ENCODE results near the gene ZNF74.
A peak's percentile ranks its signal among the peaks of the same experiment; 100 is the strongest.

Gene ZNF74

DNA sequence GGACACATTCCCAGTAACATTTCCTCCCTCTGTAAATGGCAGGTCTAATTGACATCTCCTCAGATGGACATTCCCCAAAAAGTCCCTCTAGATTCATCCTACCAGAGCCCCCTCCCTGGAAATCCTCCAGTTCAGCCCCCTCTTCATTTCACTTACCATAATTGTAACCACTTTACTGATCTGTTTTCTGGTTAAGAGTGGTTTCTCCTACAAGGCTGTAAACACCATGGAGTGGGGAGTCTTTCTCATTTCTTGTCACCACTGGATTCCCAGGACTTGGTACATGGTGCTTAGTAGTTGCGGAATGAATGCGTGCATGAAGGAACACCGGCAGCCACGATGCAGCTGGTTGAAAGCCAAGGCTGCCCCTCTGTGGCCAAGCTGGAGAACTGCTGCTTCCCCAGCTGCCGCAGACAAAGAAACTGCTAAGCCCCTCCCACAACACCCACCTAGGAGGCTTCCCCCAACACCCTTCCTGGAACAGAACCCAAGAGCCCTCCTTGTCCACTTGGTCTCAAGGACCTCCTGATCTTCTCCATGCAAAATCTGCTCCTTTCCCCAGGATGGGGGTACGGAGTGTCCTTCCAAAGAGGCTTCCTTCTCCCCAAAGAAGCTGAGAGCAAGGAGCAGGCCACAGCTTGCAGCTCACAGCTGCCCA lies 62.2 kb downstream of the ZNF74 start:
- H3K27me3 ChIP-seq (replicated peaks; ENCODE audit: control insufficient read depth, insufficient read depth, low read length, poor library complexity, severe bottlenecking), result no peaks in the 10 kb centered on the region
- H3K9me3 ChIP-seq (ENCODE audit: control insufficient read depth, low read length), result no peaks in the 10 kb centered on the region
- H3K36me3 ChIP-seq (ENCODE audit: control insufficient read depth, insufficient read depth, low read length), result peaks cover 6% of the 10 kb centered on the region
- H3K27ac ChIP-seq (ENCODE audit: insufficient read depth, low read length, poor library complexity, severe bottlenecking), result no peak overlapping the region
- H3K4me1 ChIP-seq (ENCODE audit: control insufficient read depth, insufficient read depth, low read length, poor library complexity, severe bottlenecking), result peaks cover 4% of the 10 kb centered on the region
- peak; percentile 44 to 59 (median 49) for DNase-seq
- no peak overlapping the region for H3K4me3 ChIP-seq (ENCODE audit: insufficient read depth, low read depth, low read length, poor library complexity, severe bottlenecking)

DNA sequence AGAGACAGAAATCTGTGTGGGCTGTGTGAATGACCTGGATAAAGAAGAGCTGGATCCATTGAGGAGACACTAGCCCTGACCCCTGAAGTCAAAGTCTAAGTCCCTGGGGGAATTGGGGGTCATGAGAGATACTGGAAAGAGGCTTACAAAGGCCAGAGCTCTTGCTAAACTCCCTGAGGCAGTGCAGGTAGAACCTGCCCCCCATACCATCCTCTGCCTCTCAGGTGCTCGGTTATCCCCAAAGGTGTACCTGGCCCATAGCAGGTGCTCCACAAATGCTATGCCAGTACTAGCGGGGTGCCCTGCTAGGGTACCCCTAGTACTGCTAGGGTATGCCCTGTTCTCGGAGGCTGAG lies 62.7 kb downstream of the ZNF74 start:
- H3K4me1 ChIP-seq (ENCODE audit: control insufficient read depth, insufficient read depth, low read length, poor library complexity, severe bottlenecking), result peaks cover 4% of the 10 kb centered on the region
- H3K36me3 ChIP-seq (ENCODE audit: control insufficient read depth, insufficient read depth, low read length), result peaks cover 6% of the 10 kb centered on the region
- H3K27me3 ChIP-seq (replicated peaks; ENCODE audit: control insufficient read depth, insufficient read depth, low read length, poor library complexity, severe bottlenecking), result no peaks in the 10 kb centered on the region
- no peak overlapping the region for H3K27ac ChIP-seq (ENCODE audit: insufficient read depth, low read length, poor library complexity, severe bottlenecking)
- no peaks in the 10 kb centered on the region for H3K9me3 ChIP-seq (ENCODE audit: control insufficient read depth, low read length)
- DNase-seq, result no peak
- H3K4me3 ChIP-seq (ENCODE audit: insufficient read depth, low read depth, low read length, poor library complexity, severe bottlenecking), result no peak overlapping the region

DNA sequence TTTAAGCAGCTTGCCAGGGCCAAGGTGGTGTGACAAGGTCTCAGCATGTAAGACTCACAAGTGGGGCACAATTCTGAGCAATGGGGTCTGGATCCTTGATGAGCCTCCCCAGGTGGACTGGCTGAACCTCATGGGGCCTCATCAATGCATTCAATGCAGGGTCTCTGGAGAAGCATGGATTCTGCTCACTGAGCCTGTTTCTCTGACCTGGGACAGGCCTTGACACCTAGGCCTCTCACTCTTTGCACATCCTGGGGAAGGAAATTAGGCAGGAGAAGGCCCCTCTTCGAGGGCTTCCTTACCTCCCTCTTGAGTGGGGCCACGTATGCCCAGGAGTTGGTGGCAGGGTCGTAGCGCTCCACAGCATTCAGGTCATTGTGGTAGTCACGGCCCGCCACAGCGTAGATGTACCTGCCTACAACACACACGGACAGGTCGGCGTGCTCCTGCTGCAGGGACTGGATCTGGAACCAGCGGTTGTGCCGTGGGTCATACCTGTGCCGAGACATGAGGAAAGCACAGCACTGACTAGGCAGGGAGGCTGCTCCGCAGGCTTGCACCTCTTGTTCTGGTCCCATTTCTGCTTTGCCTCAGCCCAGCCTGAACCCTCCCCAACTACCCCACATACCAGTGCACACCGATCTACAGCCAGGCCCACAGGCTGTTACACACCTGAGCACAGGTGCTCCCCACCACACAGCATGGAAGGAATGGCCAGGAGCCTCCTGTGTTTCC lies 63.7 kb downstream of the ZNF74 start:
- Histone ChIP-seq H3K27ac (ENCODE audit: insufficient read depth, low read length, poor library complexity, severe bottlenecking) (no peak overlapping the region), H3K27me3 (replicated peaks; ENCODE audit: control insufficient read depth, insufficient read depth, low read length, poor library complexity, severe bottlenecking) (no peaks in the 10 kb centered on the region), H3K4me3 (ENCODE audit: insufficient read depth, low read depth, low read length, poor library complexity, severe bottlenecking) (no peak overlapping the region), H3K4me1 (ENCODE audit: control insufficient read depth, insufficient read depth, low read length, poor library complexity, severe bottlenecking) (peaks cover 8% of the 10 kb centered on the region), H3K36me3 (ENCODE audit: control insufficient read depth, insufficient read depth, low read length) (peaks cover 6% of the 10 kb centered on the region), H3K9me3 (ENCODE audit: control insufficient read depth, low read length) (no peaks in the 10 kb centered on the region)
- no peak for DNase-seq
